ENCODE results near the gene KNTC1.

DNA sequence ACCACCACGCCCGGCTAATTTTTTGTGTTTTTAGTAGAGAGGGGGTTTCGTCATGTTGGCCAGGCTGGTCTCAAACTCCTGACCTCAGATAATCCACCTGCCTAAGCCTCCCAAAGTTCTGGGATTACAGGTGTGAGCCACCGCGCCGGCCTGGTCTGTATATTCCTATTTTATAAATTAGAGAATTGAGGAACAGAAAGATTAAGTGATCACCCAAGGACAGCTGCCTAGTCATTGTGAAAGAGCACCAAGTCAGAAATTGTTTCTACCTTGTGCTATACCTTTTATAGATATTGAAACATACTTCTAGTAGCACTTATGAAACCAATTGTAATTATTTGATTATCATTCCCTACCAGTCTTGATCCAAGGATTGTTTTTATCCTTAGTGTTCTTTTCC is 1.9 kb downstream of the KNTC1 start:
- TF ChIP-seq HOXC10 (CRISPR knock-in tag; IDR thresholded peaks at IDR 0.05) (no peak), ZNF391 (tag by site-specific recombination; IDR thresholded peaks at IDR 0.05; ENCODE audit: borderline replicate concordance, low read depth) (no peak), SP2 (tag by site-specific recombination; IDR thresholded peaks at IDR 0.05) (no peak), ZNF48 (tag by site-specific recombination; IDR thresholded peaks at IDR 0.05) (no peak)
- TF ChIP-seq, protein P1, sequence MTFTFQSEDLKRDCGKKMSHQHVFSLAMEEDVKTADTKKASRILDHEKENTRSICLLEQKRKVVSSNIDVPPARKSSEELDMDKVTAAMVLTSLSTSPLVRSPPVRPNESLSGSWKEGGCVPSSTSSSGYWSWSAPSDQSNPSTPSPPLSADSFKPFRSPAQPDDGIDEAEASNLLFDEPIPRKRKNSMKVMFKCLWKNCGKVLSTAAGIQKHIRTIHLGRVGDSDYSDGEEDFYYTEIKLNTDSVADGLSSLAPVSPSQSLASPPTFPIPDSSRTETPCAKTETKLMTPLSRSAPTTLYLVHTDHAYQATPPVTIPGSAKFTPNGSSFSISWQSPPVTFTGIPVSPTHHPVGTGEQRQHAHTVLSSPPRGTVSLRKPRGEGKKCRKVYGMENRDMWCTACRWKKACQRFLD (tag by site-specific recombination; IDR thresholded peaks at IDR 0.05), result no peak
- TF ChIP-seq, protein P2, sequence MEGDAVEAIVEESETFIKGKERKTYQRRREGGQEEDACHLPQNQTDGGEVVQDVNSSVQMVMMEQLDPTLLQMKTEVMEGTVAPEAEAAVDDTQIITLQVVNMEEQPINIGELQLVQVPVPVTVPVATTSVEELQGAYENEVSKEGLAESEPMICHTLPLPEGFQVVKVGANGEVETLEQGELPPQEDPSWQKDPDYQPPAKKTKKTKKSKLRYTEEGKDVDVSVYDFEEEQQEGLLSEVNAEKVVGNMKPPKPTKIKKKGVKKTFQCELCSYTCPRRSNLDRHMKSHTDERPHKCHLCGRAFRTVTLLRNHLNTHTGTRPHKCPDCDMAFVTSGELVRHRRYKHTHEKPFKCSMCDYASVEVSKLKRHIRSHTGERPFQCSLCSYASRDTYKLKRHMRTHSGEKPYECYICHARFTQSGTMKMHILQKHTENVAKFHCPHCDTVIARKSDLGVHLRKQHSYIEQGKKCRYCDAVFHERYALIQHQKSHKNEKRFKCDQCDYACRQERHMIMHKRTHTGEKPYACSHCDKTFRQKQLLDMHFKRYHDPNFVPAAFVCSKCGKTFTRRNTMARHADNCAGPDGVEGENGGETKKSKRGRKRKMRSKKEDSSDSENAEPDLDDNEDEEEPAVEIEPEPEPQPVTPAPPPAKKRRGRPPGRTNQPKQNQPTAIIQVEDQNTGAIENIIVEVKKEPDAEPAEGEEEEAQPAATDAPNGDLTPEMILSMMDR (tag by site-specific recombination; IDR thresholded peaks at IDR 0.05), result no peak
